Esophagus muscularis mucosa (tissue), 4 donors: ENCODE data around the gene ATXN7L3B. TPM values are rescaled to one million over a fixed set of nuclear protein-coding genes. Genes with fewer than 3 reads are reported as not detected.

Source experiments
- DNase-seq: peaks from one replicate; pipeline ENCODE4 v3.0.0-alpha.2; 2017; ENCODE audit errors: extremely low spot score
- H3K27ac ChIP-seq, 4 donors: fragments of 200-600 bp; sonication (generic); replicated peaks in 1 of 4; 1 replicate in 3 of 4; 2 replicates in 1 of 4; pipeline ENCODE4 v1.5.1; 2016 to 2019; ENCODE audit warnings: mild to moderate bottlenecking in 1 of 4
- H3K27me3 ChIP-seq, 4 donors: fragments of 200-600 bp; sonication (generic); one replicate each; pipeline versions ENCODE4 v1.5.1 to v1.6.0; 2016 to 2019
- H3K36me3 ChIP-seq, 4 donors: fragments of 200-600 bp; sonication (generic); one replicate each; pipeline ENCODE4 v1.5.1; 2016 to 2019
- H3K4me1 ChIP-seq, 4 donors: fragments of 200-600 bp; sonication (generic); one replicate each; pipeline ENCODE4 v1.5.1; 2016 to 2019
- H3K4me3 ChIP-seq, 4 donors: fragments of 200-600 bp; sonication (generic); 1 replicate in 2 of 4; 2 replicates in 2 of 4; pipeline ENCODE4 v1.5.1; 2016 to 2019; ENCODE audit warnings: mild to moderate bottlenecking in 4 of 4, moderate library complexity in 1 of 4
- H3K9me3 ChIP-seq, 4 donors: fragments of 200-600 bp; sonication (generic); 1 replicate in 3 of 4; 2 replicates in 1 of 4; pipeline ENCODE4 v1.5.1; 2016 to 2019
- CTCF ChIP-seq, 3 experiments: fragments of 200-600 bp in 2 of 3; fragments of 450-650 bp in 1 of 3; sonication (generic) in 2 of 3; IDR thresholded peaks; one replicate each; pipeline ENCODE4 v1.5.1; 2017 to 2019; ENCODE audit warnings: antibody characterized with exemption in 3 of 3, mild to moderate bottlenecking in 2 of 3, moderate library complexity in 1 of 3
- EP300 ChIP-seq: sonication (generic); formaldehyde crosslinking; IDR thresholded peaks from one replicate; pipeline ENCODE4 v1.6.1; 2017; ENCODE audit warnings: antibody characterized with exemption
- POLR2A ChIP-seq: fragments of 450-650 bp; IDR thresholded peaks from one replicate; pipeline ENCODE4 v1.6.1; 2017; ENCODE audit warnings: antibody characterized with exemption, moderate library complexity, mild to moderate bottlenecking, low read depth
- POLR2AphosphoS5 ChIP-seq, 2 donors: sonication (generic); formaldehyde crosslinking; IDR thresholded peaks; one replicate each; pipeline ENCODE4 v1.6.1; 2017; ENCODE audit warnings: antibody characterized with exemption in 2 of 2
- WGBS: methylation state at CpG from one replicate; pipeline ENCODE4 v1.1.5; 2018; 5-methylcytosine and 5-hydroxymethylcytosine counted together
- intact Hi-C: fragments of 100-400 bp; cut with DNase I; formaldehyde crosslinking; loops from one replicate; pipeline ENCODE4 v1.15.1; 2023
- total RNA-seq, 4 donors: library from RNA; depleted of rRNA; stranded (reverse); fragments of >200 nt; gene quantifications; one replicate each; pipeline versions ENCODE4 v1.1.0 to v1.2.1, GENCODE V29; 2016

The ATXN7L3B gene
- total RNA-seq = 10 to 100 TPM; 16.2 to 25.7 (median 20.4) TPM

GRCh38 chr12:74537707-74538385, at the start of gene ATXN7L3B:
Gene ATXN7L3B (plus strand): TSS chr12:74537835. CDS start chr12:74538113, 278 bp downstream.
- intact Hi-C loops = no loop called here
- Histone ChIP-seq H3K27ac (peak within 1 kb of the TSS; percentile 90 to 97 (median 92)), H3K36me3 (peaks cover 0 to 25% (median 0%) of the 10 kb centered on the region in 4 donors), H3K27me3 (no peaks in the 10 kb centered on the region), H3K4me1 (peaks cover 33 to 48% (median 45%) of the 10 kb centered on the region in 4 donors), H3K4me3 (peak within 1 kb of the TSS; percentile 57 to 86 (median 81)), H3K9me3 (no peaks in the 10 kb centered on the region)
- WGBS = under 1% methylated on average over 41 of the region's 49 CpGs
- no peak for TF ChIP-seq CTCF (IDR thresholded peaks at IDR 0.05)
- TF ChIP-seq POLR2A = peak; percentile 49
- TF ChIP-seq EP300 = no peak
- TF ChIP-seq POLR2AphosphoS5 (IDR thresholded peaks at IDR 0.05) = peak; percentile 90 to 92
- peak; percentile 96 for DNase-seq

GRCh38 chr12:74488134-74488533, 49.5 kb upstream of the ATXN7L3B start:
- no peak for TF ChIP-seq POLR2A
- no peak for TF ChIP-seq CTCF (IDR thresholded peaks at IDR 0.05)
- TF ChIP-seq POLR2AphosphoS5 (IDR thresholded peaks at IDR 0.05) = no peak
- TF ChIP-seq EP300 = no peak
- no peak overlapping the region for H3K27ac ChIP-seq
- intact Hi-C loops = no loop called here
- no peaks in the 10 kb centered on the region for H3K36me3 ChIP-seq
- H3K9me3 ChIP-seq = no peaks in the 10 kb centered on the region
- H3K4me3 ChIP-seq = no peak overlapping the region
- H3K4me1 ChIP-seq = no peaks in the 10 kb centered on the region
- 90% methylated on average over 1 of the region's 1 CpG for WGBS
- no peak for DNase-seq
- H3K27me3 ChIP-seq = no peaks in the 10 kb centered on the region

GRCh38 chr12:74489543-74489942, 48.1 kb upstream of the ATXN7L3B start:
- 64% methylated on average over 2 of the region's 2 CpGs for WGBS
- TF ChIP-seq POLR2A (no peak), CTCF (IDR thresholded peaks at IDR 0.05) (no peak), EP300 (no peak), POLR2AphosphoS5 (IDR thresholded peaks at IDR 0.05) (no peak)
- Histone ChIP-seq H3K36me3 (no peaks in the 10 kb centered on the region), H3K4me1 (no peaks in the 10 kb centered on the region), H3K4me3 (no peak overlapping the region), H3K27ac (no peak overlapping the region), H3K9me3 (no peaks in the 10 kb centered on the region), H3K27me3 (no peaks in the 10 kb centered on the region)
- intact Hi-C loops = no loop called here
- no peak for DNase-seq

GRCh38 chr12:74490390-74491064, 47.1 kb upstream of the ATXN7L3B start:
- no peaks in the 10 kb centered on the region for H3K9me3 ChIP-seq
- TF ChIP-seq CTCF (IDR thresholded peaks at IDR 0.05) (no peak), EP300 (no peak)
- no peak overlapping the region for H3K27ac ChIP-seq
- H3K4me3 ChIP-seq = no peak overlapping the region
- no peak for DNase-seq
- 46% methylated on average over 3 of the region's 3 CpGs for WGBS
- no peaks in the 10 kb centered on the region for H3K36me3 ChIP-seq
- intact Hi-C loops = no loop called here
- H3K4me1 ChIP-seq = no peaks in the 10 kb centered on the region
- no peaks in the 10 kb centered on the region for H3K27me3 ChIP-seq
